Naive B cell (primary cell): Measurements from ENCODE around the gene CUEDC2. TPM values are rescaled to one million over a fixed set of nuclear protein-coding genes. Genes with fewer than 3 reads are reported as not detected.

Experiments used
- polyA plus RNA-seq, 6 donors: library from polyadenylated mRNA; unstranded; fragments of 300-500 nt; fragmentation: Illumina TruSeq; gene quantifications; one replicate each; pipeline ENCODE4 v1.2.3, GENCODE V29; 2021; ENCODE audit warnings: low read depth in 6 of 6

The CUEDC2 gene
- polyA plus RNA-seq, 6 donors from 2014 or later, result 50.3 to 82.3 (median 59.4) TPM

Other genes with a start within 250 kb of the CUEDC2 start
- gene ELOVL3, start 206.3 kb downstream of the CUEDC2 start, polyA plus RNA-seq, result not detected
- not detected for gene PITX3, start 191.1 kb downstream of the CUEDC2 start, polyA plus RNA-seq
- gene GBF1, start 187.0 kb downstream of the CUEDC2 start, polyA plus RNA-seq, result 10 to 100 TPM in 1 of 6 donors, 1 to 10 TPM in 5; 3.9 to 14.8 (median 6.2) TPM
- gene NFKB2, start 36.9 kb downstream of the CUEDC2 start, polyA plus RNA-seq, result 10 to 100 TPM; 24.2 to 49.4 (median 34.7) TPM
- 1 to 10 TPM in 4 of 6 donors, under 1 TPM in 2; 0.66 to 2.3 (median 1.5) TPM for gene PSD, start 13.8 kb downstream of the CUEDC2 start, polyA plus RNA-seq
- gene FBXL15, start 11.7 kb downstream of the CUEDC2 start, polyA plus RNA-seq, result 10 to 100 TPM; 15.9 to 24.9 (median 20.9) TPM
- 1 to 10 TPM in 3 of 6 donors, under 1 TPM in 3; 0.29 to 1.9 (median 0.99) TPM for gene C10orf95, start 19.0 kb upstream of the CUEDC2 start, polyA plus RNA-seq
- 10 to 100 TPM; 41.8 to 66.6 (median 45.1) TPM for gene ACTR1A, start 70.1 kb upstream of the CUEDC2 start, polyA plus RNA-seq
- gene SUFU, start 71.4 kb upstream of the CUEDC2 start, polyA plus RNA-seq, result 1 to 10 TPM in 5 of 6 donors, under 1 TPM in 1; 0.84 to 7.8 (median 4.0) TPM
- 10 to 100 TPM; 27.1 to 45.8 (median 30.2) TPM for gene TRIM8, start 211.9 kb upstream of the CUEDC2 start, polyA plus RNA-seq